ENCODE data around the gene DPPA4. TPM values are rescaled to one million over a fixed set of nuclear protein-coding genes. Genes with fewer than 3 reads are reported as not detected.

DPPA4 gene
- total RNA-seq, 1 donor, result not detected

GRCh38 chr3:109355625-109356441, 18.5 kb upstream of the DPPA4 start:
- no peak overlapping the region for H3K4me3 ChIP-seq (ENCODE audit: low read depth, low read length)
- no peak for DNase-seq (ENCODE audit: low read depth)
- no peak for TF ChIP-seq CTCF (IDR thresholded peaks at IDR 0.05; ENCODE audit: insufficient read depth, low read depth, low read length)

GRCh38 chr3:109353057-109353456, 15.7 kb upstream of the DPPA4 start:
- DNase-seq (ENCODE audit: low read depth), result peak; percentile 4
- TF ChIP-seq CTCF (IDR thresholded peaks at IDR 0.05; ENCODE audit: insufficient read depth, low read depth, low read length), result no peak
- H3K4me3 ChIP-seq (ENCODE audit: low read depth, low read length), result no peak overlapping the region

- TF ChIP-seq CTCF (IDR thresholded peaks at IDR 0.05; ENCODE audit: insufficient read depth, low read depth, low read length), result no peak
- H3K4me3 ChIP-seq (ENCODE audit: low read depth, low read length), result no peak overlapping the region
- no peak for DNase-seq (ENCODE audit: low read depth)
Measured at GRCh38 chr3:109351231-109351630, 13.9 kb upstream of the DPPA4 start.

GRCh38 chr3:109346770-109347295, 9.5 kb upstream of the DPPA4 start:
- H3K4me3 ChIP-seq (ENCODE audit: low read depth, low read length), result no peak overlapping the region
- no peak for DNase-seq (ENCODE audit: low read depth)
- TF ChIP-seq CTCF (IDR thresholded peaks at IDR 0.05; ENCODE audit: insufficient read depth, low read depth, low read length), result no peak

- TF ChIP-seq CTCF (IDR thresholded peaks at IDR 0.05; ENCODE audit: insufficient read depth, low read depth, low read length), result no peak
- H3K4me3 ChIP-seq (ENCODE audit: low read depth, low read length), result no peak overlapping the region
- no peak for DNase-seq (ENCODE audit: low read depth)
Measured at GRCh38 chr3:109346099-109346498, 8.8 kb upstream of the DPPA4 start.

GRCh38 chr3:109339714-109340648, 2.6 kb upstream of the DPPA4 start:
- H3K4me3 ChIP-seq (ENCODE audit: low read depth, low read length), result no peak overlapping the region
- no peak for DNase-seq (ENCODE audit: low read depth)
- no peak for TF ChIP-seq CTCF (IDR thresholded peaks at IDR 0.05; ENCODE audit: insufficient read depth, low read depth, low read length)

All from fibroblast of villous mesenchyme (primary cell).